ENCODE data around the gene CHODL.

The CHODL gene

GRCh38 chr21:18253221-18253620 is 8.6 kb downstream of the CHODL start:
- TF ChIP-seq CTCF (IDR thresholded peaks at IDR 0.05; ENCODE audit: low read length, missing control alignments), result no peak
- no peak for DNase-seq (ENCODE audit: low read depth)

GRCh38 chr21:18253799-18254198 is 9.2 kb downstream of the CHODL start:
- DNase-seq (ENCODE audit: low read depth), result no peak
- TF ChIP-seq CTCF (IDR thresholded peaks at IDR 0.05; ENCODE audit: low read length, missing control alignments), result no peak
- no peak overlapping the region for H3K4me3 ChIP-seq (replicated peaks; ENCODE audit: low read depth, low read length)

More at GRCh38 chr21:18253221-18253620, 8.6 kb downstream of the CHODL start:
- no peak overlapping the region for H3K4me3 ChIP-seq (replicated peaks; ENCODE audit: low read depth, low read length)

- peak; percentile 1 for DNase-seq (ENCODE audit: low read depth)
- no peak overlapping the region for H3K4me3 ChIP-seq (replicated peaks; ENCODE audit: low read depth, low read length)
- TF ChIP-seq CTCF (IDR thresholded peaks at IDR 0.05; ENCODE audit: low read length, missing control alignments), result no peak
These were observed 21.3 kb downstream of the CHODL start for GRCh38 chr21:18265944-18266343.

- no peak for DNase-seq (ENCODE audit: low read depth)
- no peak overlapping the region for H3K4me3 ChIP-seq (replicated peaks; ENCODE audit: low read depth, low read length)
- TF ChIP-seq CTCF (IDR thresholded peaks at IDR 0.05; ENCODE audit: low read length, missing control alignments), result no peak
These were observed 22.9 kb downstream of the CHODL start for GRCh38 chr21:18267496-18267895.

- no peak for TF ChIP-seq CTCF (IDR thresholded peaks at IDR 0.05; ENCODE audit: low read length, missing control alignments)
- H3K4me3 ChIP-seq (replicated peaks; ENCODE audit: low read depth, low read length), result no peak overlapping the region
- DNase-seq (ENCODE audit: low read depth), result no peak
These were observed 24.3 kb downstream of the CHODL start for GRCh38 chr21:18268906-18269305.

GRCh38 chr21:18269856-18270255 is 25.2 kb downstream of the CHODL start:
- no peak overlapping the region for H3K4me3 ChIP-seq (replicated peaks; ENCODE audit: low read depth, low read length)
- no peak for TF ChIP-seq CTCF (IDR thresholded peaks at IDR 0.05; ENCODE audit: low read length, missing control alignments)
- DNase-seq (ENCODE audit: low read depth), result no peak

GRCh38 chr21:18273400-18273799 is 28.8 kb downstream of the CHODL start:
- H3K4me3 ChIP-seq (replicated peaks; ENCODE audit: low read depth, low read length), result no peak overlapping the region
- TF ChIP-seq CTCF (IDR thresholded peaks at IDR 0.05; ENCODE audit: low read length, missing control alignments), result no peak
- DNase-seq (ENCODE audit: low read depth), result no peak
